HFFc6 (cell line): ENCODE data around the gene OR52A5. TPM values are rescaled to one million over a fixed set of nuclear protein-coding genes. Genes with fewer than 3 reads are reported as not detected.

ENCODE experiments used
- DNase-seq: peaks from one replicate; pipeline ENCODE4 v3.0.0-alpha.2; 2018
- H3K27ac Mint-ChIP-seq: 2 replicates; pipeline ENCODE4 v1.8.0; 2020; ENCODE audit warnings: mild to moderate bottlenecking, mixed read lengths
- H3K27me3 Mint-ChIP-seq: 2 replicates; pipeline ENCODE4 v1.8.0; 2021; ENCODE audit warnings: mild to moderate bottlenecking, moderate library complexity, mixed read lengths; ENCODE audit not compliant: insufficient read depth
- H3K36me3 Mint-ChIP-seq: 2 replicates; pipeline ENCODE4 v1.8.0; 2021; ENCODE audit warnings: low read depth, mixed read lengths
- H3K4me1 Mint-ChIP-seq: 2 replicates; pipeline ENCODE4 v1.8.0; 2020; ENCODE audit warnings: low read depth, mixed read lengths
- H3K4me3 Mint-ChIP-seq: 2 replicates; pipeline ENCODE4 v1.8.0; 2020; ENCODE audit warnings: mild to moderate bottlenecking, moderate library complexity, mixed read lengths
- H3K9me3 Mint-ChIP-seq: 2 replicates; pipeline ENCODE4 v1.8.0; 2020; ENCODE audit warnings: mild to moderate bottlenecking, mixed read lengths
- total RNA-seq, 6 experiments: library from RNA; stranded (reverse); fragmentation: NEBNext Ultra II Directional; extraction: Animal tissue kit (Norgen Biotek cat#: 25700); gene quantifications; 2 replicates in 1 of 6; 3 replicates in 5 of 6; pipeline ENCODE4 v1.2.3, GENCODE V29; 2021
- TF ChIP-seq, protein P1 (sequence below): fragments of 200-600 bp; sonication (generic); IDR thresholded peaks from 2 replicates; pipeline ENCODE4 v1.5.0; 2021; ENCODE audit warnings: antibody characterized with exemption, mild to moderate bottlenecking

Gene OR52A5
- total RNA-seq, 6 experiments from 2014 or later, result not detected

DNA sequence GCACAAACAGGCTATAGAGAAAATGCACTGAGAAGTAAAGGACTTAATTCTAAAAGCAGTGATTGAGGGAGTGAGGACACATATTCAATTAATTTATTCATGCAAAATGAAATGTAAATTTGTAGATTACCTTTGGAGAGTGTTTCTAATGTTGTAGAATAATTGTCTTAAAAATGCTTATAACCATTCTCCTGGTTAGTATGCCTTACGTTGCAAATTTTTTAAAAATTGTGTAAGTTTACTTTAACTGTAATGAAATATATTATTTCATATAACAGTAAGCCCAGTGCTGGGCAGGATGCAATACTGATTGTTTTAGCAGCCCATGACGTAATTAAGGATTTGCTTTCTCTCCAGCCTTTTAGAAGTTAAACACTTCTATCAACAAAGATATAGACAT lies 42.1 kb downstream of the OR52A5 start:
- no peaks in the 10 kb centered on the region for H3K36me3 Mint-ChIP-seq
- peaks cover 4% of the 10 kb centered on the region; the same call in 1 of the 2 replicates for H3K9me3 Mint-ChIP-seq
- H3K4me1 Mint-ChIP-seq, result no peaks in the 10 kb centered on the region; the same call in 1 of the 2 replicates
- H3K27ac Mint-ChIP-seq, result no peak overlapping the region
- DNase-seq, result no peak
- TF ChIP-seq, protein P1, sequence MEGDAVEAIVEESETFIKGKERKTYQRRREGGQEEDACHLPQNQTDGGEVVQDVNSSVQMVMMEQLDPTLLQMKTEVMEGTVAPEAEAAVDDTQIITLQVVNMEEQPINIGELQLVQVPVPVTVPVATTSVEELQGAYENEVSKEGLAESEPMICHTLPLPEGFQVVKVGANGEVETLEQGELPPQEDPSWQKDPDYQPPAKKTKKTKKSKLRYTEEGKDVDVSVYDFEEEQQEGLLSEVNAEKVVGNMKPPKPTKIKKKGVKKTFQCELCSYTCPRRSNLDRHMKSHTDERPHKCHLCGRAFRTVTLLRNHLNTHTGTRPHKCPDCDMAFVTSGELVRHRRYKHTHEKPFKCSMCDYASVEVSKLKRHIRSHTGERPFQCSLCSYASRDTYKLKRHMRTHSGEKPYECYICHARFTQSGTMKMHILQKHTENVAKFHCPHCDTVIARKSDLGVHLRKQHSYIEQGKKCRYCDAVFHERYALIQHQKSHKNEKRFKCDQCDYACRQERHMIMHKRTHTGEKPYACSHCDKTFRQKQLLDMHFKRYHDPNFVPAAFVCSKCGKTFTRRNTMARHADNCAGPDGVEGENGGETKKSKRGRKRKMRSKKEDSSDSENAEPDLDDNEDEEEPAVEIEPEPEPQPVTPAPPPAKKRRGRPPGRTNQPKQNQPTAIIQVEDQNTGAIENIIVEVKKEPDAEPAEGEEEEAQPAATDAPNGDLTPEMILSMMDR, result no peak
- no peaks in the 10 kb centered on the region; the same call in 1 of the 2 replicates for H3K27me3 Mint-ChIP-seq
- H3K4me3 Mint-ChIP-seq, result no peak overlapping the region

- TF ChIP-seq, protein P1, result no peak
- DNase-seq, result no peak
- Mint-ChIP-seq H3K4me3 (no peak overlapping the region), H3K9me3 (peaks cover 4% of the 10 kb centered on the region; the same call in 1 of the 2 replicates), H3K27me3 (no peaks in the 10 kb centered on the region; the same call in 1 of the 2 replicates), H3K4me1 (no peaks in the 10 kb centered on the region; the same call in 1 of the 2 replicates), H3K27ac (no peak overlapping the region), H3K36me3 (no peaks in the 10 kb centered on the region)
Measured at GRCh38 chr11:5092821-5093585, 45.2 kb downstream of the OR52A5 start.

DNA sequence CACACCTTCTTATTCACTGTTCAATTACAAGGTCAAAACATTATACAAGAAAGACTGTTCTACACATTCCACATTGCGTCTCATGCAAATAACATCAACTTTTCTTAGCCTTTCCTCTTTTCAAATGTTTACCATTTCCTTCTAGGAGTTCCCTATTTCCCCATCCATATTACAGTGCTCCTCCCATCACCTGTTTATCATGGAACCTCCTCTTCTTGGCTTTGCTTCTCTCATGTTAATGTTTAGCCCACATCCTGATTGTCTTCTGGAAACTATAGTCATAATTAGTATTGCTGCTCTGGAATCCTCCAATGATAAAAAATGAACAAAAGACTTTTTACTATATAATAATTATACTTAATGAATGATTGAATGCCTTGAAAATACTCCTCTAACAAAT lies 47.5 kb downstream of the OR52A5 start:
- TF ChIP-seq, protein P1, result no peak
- Mint-ChIP-seq H3K27ac (no peak overlapping the region), H3K4me1 (no peaks in the 10 kb centered on the region; the same call in 1 of the 2 replicates), H3K9me3 (peaks cover 4% of the 10 kb centered on the region; the same call in 1 of the 2 replicates), H3K27me3 (no peaks in the 10 kb centered on the region; the same call in none of the 2 replicates), H3K4me3 (no peak overlapping the region), H3K36me3 (no peaks in the 10 kb centered on the region)
- no peak for DNase-seq

DNA sequence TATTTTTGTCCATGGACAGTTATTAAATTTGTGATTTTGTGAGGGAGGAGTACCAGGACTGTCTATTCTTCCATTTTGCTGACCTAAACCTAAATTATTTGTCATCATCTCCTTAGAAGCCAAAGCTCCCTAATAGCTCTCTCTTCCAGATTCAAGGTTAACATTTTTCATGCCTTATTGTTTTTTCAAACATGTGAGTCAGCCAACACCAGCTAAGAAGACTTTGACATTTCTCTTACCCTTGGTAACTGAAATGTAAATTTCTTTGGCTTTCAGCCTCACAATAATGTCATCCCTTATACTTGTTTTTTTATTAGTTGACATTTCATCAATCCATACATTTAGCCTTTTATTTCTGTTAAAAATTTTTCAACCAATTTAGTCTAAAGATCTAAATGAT lies 49.6 kb downstream of the OR52A5 start:
- Mint-ChIP-seq H3K4me3 (no peak overlapping the region), H3K9me3 (peaks cover 4% of the 10 kb centered on the region; the same call in 1 of the 2 replicates), H3K4me1 (no peaks in the 10 kb centered on the region; the same call in 1 of the 2 replicates), H3K27ac (no peak overlapping the region), H3K36me3 (no peaks in the 10 kb centered on the region), H3K27me3 (no peaks in the 10 kb centered on the region; the same call in none of the 2 replicates)
- DNase-seq, result no peak
- TF ChIP-seq, protein P1, result no peak

- no peaks in the 10 kb centered on the region for H3K36me3 Mint-ChIP-seq
- H3K27me3 Mint-ChIP-seq, result no peaks in the 10 kb centered on the region; the same call in none of the 2 replicates
- no peaks in the 10 kb centered on the region for H3K9me3 Mint-ChIP-seq
- H3K4me3 Mint-ChIP-seq, result no peak overlapping the region
- H3K27ac Mint-ChIP-seq, result no peak overlapping the region
- DNase-seq, result no peak
- no peaks in the 10 kb centered on the region for H3K4me1 Mint-ChIP-seq
- TF ChIP-seq, protein P1, result no peak
Measured at GRCh38 chr11:5083602-5084001, 54.6 kb downstream of the OR52A5 start.
